Activated CD4-positive, alpha-beta T cell treated with anti-CD3 and anti-CD28 coated beads, Interleukin-2, Interleukin-6, amounts not matched to agents 100 ng/mL and 50 ng/mL, durations not matched to agents 16 hours and 8 hours (primary cell): ENCODE results near the gene RUNX2.

Experiments used
- DNase-seq: peaks from one replicate; pipeline ENCODE4 v3.0.0-alpha.2; 2020

The RUNX2 gene

DNA sequence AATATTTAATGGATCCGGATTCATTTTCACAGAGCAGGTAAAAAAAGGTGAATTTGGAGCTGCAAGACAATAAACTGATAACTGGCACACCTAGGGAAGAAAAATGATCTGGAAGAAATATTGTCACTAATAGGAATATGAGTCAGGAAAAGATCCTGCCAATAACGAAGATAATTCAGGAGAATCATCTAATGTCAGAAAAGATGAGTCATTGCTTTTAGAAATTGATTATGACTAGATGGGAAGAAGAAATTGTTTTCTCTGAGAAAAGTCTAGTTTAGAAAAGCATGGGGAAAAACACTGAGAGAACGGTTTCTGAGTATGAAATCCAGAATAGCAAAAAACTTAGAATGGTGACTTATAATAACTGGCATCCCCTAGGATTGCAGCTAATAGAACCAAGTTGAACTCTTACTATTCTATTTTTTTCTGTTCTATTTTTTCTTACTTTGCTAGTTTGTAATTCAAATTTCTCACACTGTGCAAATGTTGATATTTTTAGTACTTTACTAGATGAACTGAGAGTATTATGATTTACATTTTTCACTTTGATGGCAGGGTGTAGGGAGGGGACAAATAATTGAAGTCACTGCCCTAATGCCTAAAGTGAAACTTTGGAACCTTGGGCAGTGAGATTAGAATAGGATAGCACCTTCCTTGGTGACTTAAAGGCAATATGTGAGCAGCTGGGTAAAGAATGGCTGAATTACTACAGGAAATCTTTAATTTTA, 87.8 kb downstream of the RUNX2 start:
- no peak for DNase-seq

DNA sequence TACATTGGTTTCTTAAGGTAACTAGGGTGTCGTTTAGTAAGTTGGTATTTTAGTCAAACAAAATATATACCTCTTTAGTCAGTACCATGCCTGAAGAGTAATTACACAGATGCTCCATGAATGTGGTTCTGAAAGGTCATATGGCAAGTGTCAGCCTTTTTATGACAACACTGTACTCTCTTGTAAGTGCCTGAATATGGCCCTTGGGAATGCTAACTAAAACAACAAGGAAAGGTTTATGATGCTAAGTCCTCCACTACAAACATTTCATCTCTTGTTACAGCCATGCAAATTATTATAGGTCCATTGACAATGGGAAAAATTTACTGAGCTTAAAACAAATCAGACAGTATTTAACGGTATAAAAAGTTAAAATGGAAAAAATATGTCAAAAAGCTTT, 88.6 kb downstream of the RUNX2 start:
- DNase-seq = no peak

- no peak for DNase-seq
Measured at GRCh38 chr6:45417436-45417835, 89.3 kb downstream of the RUNX2 start.

DNA sequence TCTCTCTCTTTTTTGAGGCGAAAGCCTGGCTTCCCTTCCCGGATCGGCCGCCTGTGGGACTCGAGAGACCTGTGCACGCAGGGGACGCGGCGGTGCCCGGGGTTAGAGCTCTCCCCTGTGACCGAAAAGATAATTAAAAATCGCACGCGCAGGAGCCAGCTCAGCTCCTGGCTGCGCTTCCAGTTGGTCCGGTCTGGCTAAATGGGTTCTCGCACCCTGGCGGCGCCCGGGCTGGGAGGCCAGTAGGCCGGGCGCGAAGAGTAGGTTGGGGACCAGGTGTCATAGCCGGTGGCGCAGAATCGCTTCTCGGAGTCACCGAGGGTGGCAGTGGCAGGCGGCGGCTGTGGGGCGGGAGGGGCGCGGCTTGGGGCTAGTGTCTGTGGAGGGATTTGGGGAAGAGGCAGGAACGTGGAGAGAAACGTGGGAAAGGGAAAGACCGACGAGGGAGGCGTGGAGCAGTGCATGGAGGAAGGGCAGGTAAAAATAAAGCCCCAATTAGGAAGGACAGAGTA, 91.5 kb downstream of the RUNX2 start:
- DNase-seq = peak; percentile 77

DNA sequence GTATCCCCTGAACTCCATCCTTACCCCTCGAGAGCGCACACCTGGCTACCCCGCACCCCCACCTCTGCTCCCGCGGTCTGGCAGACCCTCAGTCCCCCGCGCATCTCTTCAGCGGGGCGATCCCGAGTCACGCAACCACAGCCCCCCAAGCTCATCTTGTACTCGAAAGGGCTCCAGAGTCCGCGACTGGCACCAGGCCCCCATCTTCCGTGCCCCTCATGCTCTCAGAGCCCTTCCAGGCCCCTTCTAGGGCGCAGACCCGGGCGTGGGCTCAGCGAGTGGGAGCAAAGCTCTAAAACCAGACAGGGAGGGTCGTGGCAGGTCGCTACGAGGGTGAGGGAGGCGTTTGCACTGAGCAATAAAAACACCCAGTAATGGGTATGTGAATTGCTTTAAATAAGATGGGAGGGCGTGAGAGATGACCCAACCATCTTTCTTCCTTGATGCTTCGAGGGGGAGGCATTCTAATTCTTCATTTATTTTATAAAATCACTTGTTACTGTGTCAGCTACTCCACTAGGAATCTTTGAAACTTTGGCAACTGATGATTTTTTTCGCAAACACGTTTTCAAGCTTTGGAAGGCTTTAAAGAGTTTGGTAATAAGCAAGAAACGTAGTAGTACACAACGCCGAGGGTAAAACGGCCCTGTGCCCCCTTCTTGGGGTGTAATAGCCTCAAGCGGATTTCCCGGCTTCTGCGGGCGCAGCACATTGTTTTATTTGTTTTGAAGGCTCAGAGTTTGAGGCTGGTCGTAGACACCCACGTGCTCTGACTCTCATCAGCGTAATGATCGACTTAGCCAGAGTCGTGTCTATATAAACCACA, 92.2 kb downstream of the RUNX2 start:
- DNase-seq = peak; percentile 76

GRCh38 chr6:45420909-45421708, 93.0 kb downstream of the RUNX2 start:
- no peak for DNase-seq

DNA sequence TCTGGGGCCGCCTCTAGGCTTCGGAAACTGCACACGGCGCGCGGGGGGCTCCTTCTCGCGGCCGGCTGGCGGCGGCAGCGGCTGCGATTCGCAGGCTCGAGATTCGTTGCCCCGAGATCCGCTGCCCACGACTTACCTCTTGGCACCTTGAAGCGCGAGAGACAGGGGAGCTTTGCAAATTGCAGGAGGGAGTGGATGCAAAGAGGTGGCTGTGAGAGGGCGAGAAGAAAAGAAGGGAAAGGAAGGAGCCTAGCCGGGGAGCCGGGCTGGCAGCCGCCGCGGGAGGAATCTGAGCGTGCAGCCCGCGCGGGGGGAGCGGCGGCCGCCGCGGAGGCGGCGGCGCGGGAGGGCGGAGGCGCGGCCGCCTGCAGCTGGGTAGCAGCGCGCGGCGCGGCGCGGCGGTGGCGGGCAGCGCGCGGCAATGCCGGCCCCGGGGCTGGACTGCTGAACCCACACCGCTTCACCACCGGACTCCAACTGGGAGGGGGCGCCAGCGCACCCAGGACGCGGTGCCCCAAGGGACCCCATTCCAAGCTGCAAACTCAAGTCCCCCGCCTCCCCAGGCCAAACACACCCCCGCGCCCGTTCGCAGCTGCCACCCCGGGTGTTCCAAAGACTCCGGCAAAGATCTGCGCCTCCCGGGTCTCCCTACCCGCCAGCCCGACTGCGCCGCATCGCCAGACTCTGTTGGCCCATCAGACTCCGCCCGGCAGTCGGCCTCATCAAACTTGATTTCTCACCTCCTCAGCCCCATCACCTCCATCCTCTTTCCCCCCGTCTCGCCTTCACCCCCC, 93.8 kb downstream of the RUNX2 start:
- DNase-seq = peak; percentile 76

DNA sequence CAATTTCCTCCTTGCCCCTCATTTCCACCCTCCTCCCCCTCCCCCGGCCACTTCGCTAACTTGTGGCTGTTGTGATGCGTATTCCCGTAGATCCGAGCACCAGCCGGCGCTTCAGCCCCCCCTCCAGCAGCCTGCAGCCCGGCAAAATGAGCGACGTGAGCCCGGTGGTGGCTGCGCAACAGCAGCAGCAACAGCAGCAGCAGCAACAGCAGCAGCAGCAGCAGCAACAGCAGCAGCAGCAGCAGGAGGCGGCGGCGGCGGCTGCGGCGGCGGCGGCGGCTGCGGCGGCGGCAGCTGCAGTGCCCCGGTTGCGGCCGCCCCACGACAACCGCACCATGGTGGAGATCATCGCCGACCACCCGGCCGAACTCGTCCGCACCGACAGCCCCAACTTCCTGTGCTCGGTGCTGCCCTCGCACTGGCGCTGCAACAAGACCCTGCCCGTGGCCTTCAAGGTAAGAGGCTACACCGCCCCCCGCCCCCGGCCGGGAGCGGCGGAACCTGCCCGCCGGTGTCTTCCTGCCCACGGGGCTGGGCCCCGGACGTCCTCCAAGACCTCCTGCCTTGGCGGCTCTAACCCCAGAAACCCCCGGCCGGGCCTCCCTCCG, 94.5 kb downstream of the RUNX2 start:
- peak; percentile 76 for DNase-seq

DNA sequence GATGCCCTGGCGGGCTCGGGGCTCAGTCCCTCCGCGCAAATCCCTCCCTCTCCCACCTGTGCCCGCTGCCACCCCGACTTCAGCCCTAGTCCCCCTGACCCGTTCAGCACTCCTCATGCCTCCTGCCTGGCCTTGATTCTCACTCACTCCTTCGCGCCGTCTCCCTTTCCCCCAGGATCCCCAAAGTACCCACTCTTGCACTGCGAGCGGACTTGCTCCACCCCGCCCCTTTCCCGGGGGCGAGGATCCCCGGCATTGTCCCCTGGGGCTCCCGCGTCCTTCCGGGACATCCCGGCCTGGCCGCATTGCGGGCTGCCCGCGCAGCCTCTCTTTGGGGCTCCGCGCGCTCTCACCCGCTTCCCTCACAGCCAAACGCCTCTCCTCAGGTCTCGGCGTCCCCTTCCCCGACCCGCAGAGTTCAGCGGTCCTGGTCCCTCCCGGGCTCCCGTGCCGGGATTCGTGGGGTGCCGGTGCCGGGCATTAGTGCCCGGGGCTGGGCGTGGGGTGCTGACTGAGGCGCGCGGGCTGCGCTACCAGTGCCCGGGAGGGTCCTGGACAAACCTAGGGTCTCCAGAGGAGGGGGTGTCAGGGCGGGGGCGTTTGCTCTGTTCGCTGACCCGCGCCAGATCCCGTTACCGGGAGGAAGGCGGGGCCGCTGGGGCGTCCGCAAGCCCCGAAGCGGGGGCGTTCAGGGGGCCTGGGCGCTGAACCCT, 95.1 kb downstream of the RUNX2 start:
- DNase-seq = peak; percentile 58

- DNase-seq = no peak
Measured at GRCh38 chr6:45423824-45424450, 95.8 kb downstream of the RUNX2 start.

- peak; percentile 51 for DNase-seq
Measured at GRCh38 chr6:45424451-45424861, 96.3 kb downstream of the RUNX2 start.

DNA sequence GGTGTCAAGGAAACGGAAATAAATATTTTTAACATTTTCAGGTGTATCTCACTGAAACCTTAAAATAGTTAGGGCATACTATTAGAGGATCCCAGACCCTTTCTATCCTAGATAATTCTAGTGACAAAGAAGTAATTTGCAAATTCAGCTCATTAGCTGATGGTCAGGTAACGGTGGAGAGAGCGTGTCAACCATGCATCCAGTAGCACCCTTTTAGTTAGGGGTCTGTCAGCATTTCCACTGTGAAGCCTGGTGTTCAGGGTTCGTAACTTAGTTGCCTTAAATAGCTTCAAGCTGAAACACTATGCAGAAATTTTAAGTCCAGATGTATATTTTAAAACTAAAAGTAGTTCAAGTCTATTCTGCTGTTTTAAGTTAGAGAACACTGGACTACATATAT, 98.1 kb downstream of the RUNX2 start:
- no peak for DNase-seq

DNA sequence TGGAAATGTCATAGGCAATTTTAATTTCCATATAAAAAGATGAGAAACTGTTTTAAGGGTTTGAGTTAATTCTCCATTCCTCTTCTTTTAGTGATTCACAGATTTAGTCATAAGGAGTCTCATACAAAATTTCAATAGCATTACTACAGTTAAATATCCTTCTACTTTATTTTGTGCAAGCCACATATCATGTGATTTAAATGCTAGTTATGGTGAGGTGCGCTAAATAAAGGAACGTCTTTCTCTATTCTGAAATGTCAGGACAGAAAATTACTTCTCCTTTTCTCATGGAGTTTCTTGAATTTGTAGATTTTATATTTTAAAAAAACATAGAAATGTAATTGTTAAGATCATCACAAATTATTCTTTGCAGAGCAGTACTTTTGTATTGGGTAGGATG, 99.6 kb downstream of the RUNX2 start:
- DNase-seq = no peak

DNA sequence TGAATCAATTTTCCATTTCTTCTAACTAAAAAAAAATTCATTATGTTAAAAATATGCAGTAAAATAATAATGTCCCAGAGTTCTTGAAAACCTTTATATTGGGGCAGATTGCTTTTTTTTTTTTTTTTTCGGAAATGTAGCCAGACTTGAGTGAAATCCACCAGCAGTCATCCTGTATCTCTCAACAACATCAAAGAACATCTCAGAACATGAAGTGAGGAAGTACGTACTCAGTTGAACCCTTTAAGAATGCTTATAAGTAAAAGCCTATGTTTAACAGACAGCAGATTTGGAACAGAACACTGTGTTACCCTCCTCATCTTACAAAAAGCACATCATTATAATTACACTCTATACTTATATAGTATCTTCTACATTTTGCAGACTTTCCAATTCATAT, 100.6 kb downstream of the RUNX2 start:
- DNase-seq = no peak

DNA sequence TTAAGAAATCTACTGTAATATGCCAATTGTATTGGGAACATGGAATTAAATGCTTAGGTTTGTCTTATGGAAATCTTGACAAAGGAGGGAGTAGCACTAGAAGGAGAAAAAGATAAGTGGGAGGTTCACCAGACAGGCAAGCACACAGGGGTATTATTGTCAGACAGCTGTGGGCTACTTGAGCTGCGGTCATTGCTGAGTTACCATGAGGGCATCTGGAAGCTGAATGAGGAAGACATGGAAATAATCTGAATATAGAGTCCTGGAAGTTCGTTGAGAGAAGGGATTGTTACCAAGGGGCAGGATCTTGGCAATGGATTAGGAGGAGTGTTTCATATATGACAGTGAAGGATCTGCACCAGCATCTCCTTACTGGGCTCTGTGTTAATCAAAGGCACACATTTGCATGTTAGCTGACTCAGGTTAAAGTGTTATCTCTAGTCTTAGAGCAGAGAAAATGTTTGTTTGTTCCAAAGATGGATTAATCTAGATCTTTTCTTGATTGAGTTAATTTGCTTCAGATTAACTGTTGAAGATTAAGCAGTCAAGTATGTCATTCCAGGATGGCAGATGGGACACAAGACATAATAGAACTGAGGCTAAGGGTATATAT, 102.6 kb downstream of the RUNX2 start:
- no peak for DNase-seq

DNA sequence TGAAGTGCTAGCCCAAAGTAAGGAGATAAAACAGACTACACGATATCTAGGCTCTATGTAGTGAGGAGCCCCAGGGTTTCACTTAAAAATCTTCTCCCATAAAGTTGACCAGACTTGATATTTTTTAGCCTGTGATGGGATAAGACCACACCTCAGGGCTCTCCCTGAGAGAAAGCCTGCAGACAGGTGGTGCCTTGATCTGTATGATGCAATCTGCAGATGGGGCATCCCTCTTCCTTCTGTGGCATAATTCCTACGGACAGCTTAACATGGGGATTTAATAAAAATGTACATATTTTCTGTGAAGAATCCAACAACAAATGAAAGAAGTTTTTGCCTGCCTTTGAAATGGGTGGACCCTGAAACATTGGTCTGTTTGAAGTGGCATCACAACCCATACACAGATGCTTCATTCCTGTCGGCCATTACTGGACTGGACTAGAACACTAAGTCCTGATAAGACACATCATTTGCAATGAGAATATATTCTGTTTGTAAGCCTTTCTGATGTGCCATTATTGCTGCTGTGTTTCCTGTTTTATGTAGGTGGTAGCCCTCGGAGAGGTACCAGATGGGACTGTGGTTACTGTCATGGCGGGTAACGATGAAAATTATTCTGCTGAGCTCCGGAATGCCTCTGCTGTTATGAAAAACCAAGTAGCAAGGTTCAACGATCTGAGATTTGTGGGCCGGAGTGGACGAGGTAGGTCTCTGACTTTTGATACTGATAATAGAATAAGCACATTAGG, 103.4 kb downstream of the RUNX2 start:
- no peak for DNase-seq

GRCh38 chr6:45432977-45433376, 104.8 kb downstream of the RUNX2 start:
- no peak for DNase-seq

- DNase-seq = no peak
Measured at GRCh38 chr6:45433533-45434380, 105.6 kb downstream of the RUNX2 start.

- DNase-seq = no peak
Measured at GRCh38 chr6:45434381-45434700, 106.2 kb downstream of the RUNX2 start.
